Measurements from ENCODE around the gene KHDC4.

Gene KHDC4

DNA sequence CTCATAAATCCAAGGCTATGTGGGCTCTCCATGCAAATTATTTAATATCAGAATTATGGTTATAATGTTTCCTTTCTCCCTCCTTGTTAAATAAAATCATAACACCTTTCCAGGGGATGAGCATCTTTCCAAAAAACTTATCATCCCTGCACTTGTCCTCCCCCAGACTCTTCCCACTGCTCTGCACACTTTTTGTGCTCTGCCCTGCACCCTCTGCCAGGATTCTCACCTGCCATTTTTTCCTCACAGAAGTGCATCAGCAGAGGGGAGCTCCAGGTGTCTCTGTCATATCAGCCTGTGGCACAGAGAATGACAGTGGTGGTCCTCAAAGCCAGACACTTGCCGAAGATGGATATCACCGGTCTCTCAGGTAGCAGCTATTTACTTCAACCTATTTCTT is 54.0 kb downstream of the KHDC4 start:
- TF ChIP-seq CTCF (IDR thresholded peaks at IDR 0.05; ENCODE audit: insufficient read depth, low read length, poor library complexity, severe bottlenecking) = no peak
- no peak for DNase-seq (ENCODE audit: extremely low read depth, insufficient read length)
- Histone ChIP-seq H3K4me3 (replicated peaks; ENCODE audit: low read depth, low read length) (no peak overlapping the region), H3K36me3 (ENCODE audit: control insufficient read depth, insufficient read depth, low read length) (no peaks in the 10 kb centered on the region), H3K27me3 (replicated peaks; ENCODE audit: control insufficient read depth, insufficient read depth, low read length) (no peaks in the 10 kb centered on the region)

DNA sequence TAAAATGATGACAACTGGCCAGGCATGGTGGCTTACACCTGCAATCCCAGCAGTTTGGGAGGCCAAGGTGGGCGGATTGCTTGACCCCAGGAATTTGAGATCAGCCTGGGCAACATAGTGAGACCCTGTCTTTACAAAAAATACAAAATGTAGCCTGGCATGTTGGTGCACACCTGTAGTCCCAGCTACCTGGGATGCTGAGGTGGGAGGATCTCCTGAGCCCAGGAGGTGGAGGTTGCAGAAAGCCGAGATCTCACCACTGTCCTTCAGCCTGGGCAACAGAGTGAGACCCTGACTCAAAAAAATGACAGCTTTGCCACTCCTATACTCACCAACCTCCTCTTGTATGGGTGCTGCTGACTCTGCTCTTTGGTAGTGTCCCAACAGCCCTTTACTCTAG is 56.3 kb downstream of the KHDC4 start:
- TF ChIP-seq CTCF (IDR thresholded peaks at IDR 0.05; ENCODE audit: insufficient read depth, low read length, poor library complexity, severe bottlenecking) = no peak
- H3K36me3 ChIP-seq (ENCODE audit: control insufficient read depth, insufficient read depth, low read length) = no peaks in the 10 kb centered on the region

GRCh38 chr1:155873860-155874259 is 60.4 kb downstream of the KHDC4 start:
- TF ChIP-seq CTCF (IDR thresholded peaks at IDR 0.05; ENCODE audit: insufficient read depth, low read length, poor library complexity, severe bottlenecking) = no peak
- no peaks in the 10 kb centered on the region for H3K36me3 ChIP-seq (ENCODE audit: control insufficient read depth, insufficient read depth, low read length)
- DNase-seq (ENCODE audit: extremely low read depth, insufficient read length) = no peak
- no peak overlapping the region for H3K4me3 ChIP-seq (replicated peaks; ENCODE audit: low read depth, low read length)
- no peaks in the 10 kb centered on the region for H3K27me3 ChIP-seq (replicated peaks; ENCODE audit: control insufficient read depth, insufficient read depth, low read length)

More for the DNA sequence above, 56.3 kb downstream of the KHDC4 start:
- DNase-seq (ENCODE audit: extremely low read depth, insufficient read length) = no peak
- H3K4me3 ChIP-seq (replicated peaks; ENCODE audit: low read depth, low read length) = no peak overlapping the region
- no peaks in the 10 kb centered on the region for H3K27me3 ChIP-seq (replicated peaks; ENCODE audit: control insufficient read depth, insufficient read depth, low read length)

DNA sequence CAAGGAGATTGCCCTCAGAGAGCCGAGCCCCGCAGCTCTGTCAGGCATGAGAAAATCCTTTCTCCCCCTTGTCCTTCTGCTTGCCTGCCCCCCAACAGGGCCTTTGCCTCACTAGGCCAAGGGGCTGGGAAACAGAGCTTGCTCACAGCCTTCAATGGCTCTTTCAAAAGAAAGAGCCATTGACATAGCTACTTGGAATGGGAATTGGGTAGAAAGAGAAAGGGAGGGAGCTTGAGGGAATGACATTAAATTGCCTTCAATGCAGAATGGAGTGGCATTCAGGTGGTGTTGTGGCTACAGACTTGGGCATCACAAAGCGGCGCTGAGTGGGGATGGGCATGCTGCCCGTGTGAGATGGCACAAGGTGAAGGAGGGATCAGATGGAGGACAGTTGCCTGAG is 61.7 kb downstream of the KHDC4 start:
- no peak for TF ChIP-seq CTCF (IDR thresholded peaks at IDR 0.05; ENCODE audit: insufficient read depth, low read length, poor library complexity, severe bottlenecking)
- H3K27me3 ChIP-seq (replicated peaks; ENCODE audit: control insufficient read depth, insufficient read depth, low read length) = no peaks in the 10 kb centered on the region
- no peak overlapping the region for H3K4me3 ChIP-seq (replicated peaks; ENCODE audit: low read depth, low read length)
- H3K36me3 ChIP-seq (ENCODE audit: control insufficient read depth, insufficient read depth, low read length) = no peaks in the 10 kb centered on the region
- DNase-seq (ENCODE audit: extremely low read depth, insufficient read length) = no peak

DNA sequence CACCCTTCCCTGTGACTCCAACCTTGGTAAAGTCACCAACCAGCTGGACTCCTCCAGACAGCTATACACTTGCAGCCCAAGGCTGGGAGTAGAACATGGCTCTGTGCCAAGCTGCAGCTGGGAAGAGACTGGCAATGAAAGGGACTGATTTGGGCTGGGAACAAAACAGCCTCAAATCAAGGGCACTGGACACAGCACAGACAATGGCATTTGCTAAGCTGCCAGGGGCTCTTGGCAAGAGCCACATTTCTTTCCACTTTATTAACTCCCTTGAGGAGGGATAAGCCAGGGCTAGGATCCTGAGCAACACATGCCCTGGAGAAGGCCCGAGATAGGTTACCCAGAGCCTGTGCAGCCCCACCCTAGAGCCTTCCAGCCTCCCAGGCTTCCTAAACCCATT is 62.8 kb downstream of the KHDC4 start:
- DNase-seq (ENCODE audit: extremely low read depth, insufficient read length) = no peak
- Histone ChIP-seq H3K4me3 (replicated peaks; ENCODE audit: low read depth, low read length) (no peak overlapping the region), H3K27me3 (replicated peaks; ENCODE audit: control insufficient read depth, insufficient read depth, low read length) (no peaks in the 10 kb centered on the region), H3K36me3 (ENCODE audit: control insufficient read depth, insufficient read depth, low read length) (no peaks in the 10 kb centered on the region)
- no peak for TF ChIP-seq CTCF (IDR thresholded peaks at IDR 0.05; ENCODE audit: insufficient read depth, low read length, poor library complexity, severe bottlenecking)

- Histone ChIP-seq H3K27me3 (replicated peaks; ENCODE audit: control insufficient read depth, insufficient read depth, low read length) (no peaks in the 10 kb centered on the region), H3K36me3 (ENCODE audit: control insufficient read depth, insufficient read depth, low read length) (no peaks in the 10 kb centered on the region), H3K4me3 (replicated peaks; ENCODE audit: low read depth, low read length) (no peak overlapping the region)
- no peak for DNase-seq (ENCODE audit: extremely low read depth, insufficient read length)
- no peak for TF ChIP-seq CTCF (IDR thresholded peaks at IDR 0.05; ENCODE audit: insufficient read depth, low read length, poor library complexity, severe bottlenecking)
These were observed 66.4 kb downstream of the KHDC4 start for GRCh38 chr1:155867766-155868165.
